GM23248 (cell line): ENCODE measurements around the gene ITPRIP. TPM values are rescaled to one million over a fixed set of nuclear protein-coding genes. Genes with fewer than 3 reads are reported as not detected.

ENCODE experiments used
- DNase-seq: peaks from one replicate; pipeline ENCODE4 v3.0.0-alpha.2; 2015
- H2AFZ ChIP-seq: fragments of 200-600 bp; sonication (generic); 2 replicates; pipeline ENCODE4 v1.6.1; 2016; ENCODE audit warnings: antibody characterized with exemption
- H3F3A ChIP-seq: fragments of 200-600 bp; sonication (generic); 2 replicates; pipeline ENCODE4 v1.6.1; 2016; ENCODE audit warnings: mild to moderate bottlenecking, antibody characterized with exemption, mixed run types; ENCODE audit not compliant: insufficient read depth
- H3K27ac ChIP-seq: fragments of 200-600 bp; sonication (generic); 2 replicates; pipeline ENCODE4 v1.5.1; 2016; ENCODE audit warnings: mild to moderate bottlenecking
- H3K27me3 ChIP-seq: fragments of 200-600 bp; sonication (generic); replicated peaks from 2 replicates; pipeline ENCODE4 v1.6.1; 2016; ENCODE audit warnings: mild to moderate bottlenecking; ENCODE audit not compliant: insufficient read depth
- H3K36me3 ChIP-seq: fragments of 200-600 bp; sonication (generic); 2 replicates; pipeline ENCODE4 v1.6.1; 2016; ENCODE audit warnings: low read depth, mild to moderate bottlenecking
- H3K4me1 ChIP-seq: fragments of 200-600 bp; sonication (generic); 2 replicates; pipeline ENCODE4 v1.6.1; 2016; ENCODE audit warnings: mild to moderate bottlenecking; ENCODE audit not compliant: insufficient read depth
- H3K4me2 ChIP-seq: fragments of 200-600 bp; sonication (generic); one replicate; pipeline ENCODE4 v1.6.1; 2016; ENCODE audit warnings: mild to moderate bottlenecking; ENCODE audit not compliant: unreplicated experiment
- H3K4me3 ChIP-seq: fragments of 200-600 bp; sonication (generic); 2 replicates; pipeline ENCODE4 v1.5.1; 2016; ENCODE audit warnings: mild to moderate bottlenecking
- H3K79me2 ChIP-seq: fragments of 200-600 bp; sonication (generic); 2 replicates; pipeline ENCODE4 v1.6.1; 2016; ENCODE audit warnings: mild to moderate bottlenecking; ENCODE audit not compliant: insufficient read depth
- H3K9ac ChIP-seq: fragments of 200-600 bp; sonication (generic); 2 replicates; pipeline ENCODE4 v1.6.1; 2016; ENCODE audit warnings: mild to moderate bottlenecking
- H3K9me2 ChIP-seq: fragments of 200-600 bp; sonication (generic); 2 replicates; pipeline ENCODE4 v1.6.1; 2016; ENCODE audit warnings: mixed run types, mild to moderate bottlenecking, moderate library complexity; ENCODE audit not compliant: insufficient read depth
- H3K9me3 ChIP-seq: fragments of 200-600 bp; sonication (generic); one replicate; pipeline ENCODE4 v1.6.1; 2017; ENCODE audit warnings: low read depth
- H4K20me1 ChIP-seq: fragments of 200-600 bp; sonication (generic); 2 replicates; pipeline ENCODE4 v1.6.0; 2016; ENCODE audit not compliant: insufficient read depth
- EZH2 ChIP-seq: fragments of 200-600 bp; sonication (generic); IDR thresholded peaks from 2 replicates; pipeline ENCODE4 v1.6.1; 2018; ENCODE audit warnings: antibody characterized with exemption, mild to moderate bottlenecking; ENCODE audit not compliant: insufficient read depth, poor library complexity, severe bottlenecking
- EZH2phosphoT487 ChIP-seq: fragments of 200-600 bp; sonication (generic); IDR thresholded peaks from 2 replicates; pipeline ENCODE4 v1.6.1; 2018; ENCODE audit warnings: antibody characterized with exemption, moderate library complexity, mild to moderate bottlenecking, low read depth; ENCODE audit not compliant: insufficient read depth
- WGBS, 2 experiments: methylation state at CpG; one replicate each; pipeline ENCODE4 v1.1.6; 2015 to 2017; ENCODE audit warnings: low lambda C conversion rate in 2 of 2, low coverage in 1 of 2; ENCODE audit errors: missing lambda C conversion rate in 2 of 2; 5-methylcytosine and 5-hydroxymethylcytosine counted together
- in situ Hi-C: fragments of 300-500 bp; cut with MboI; formaldehyde crosslinking; loops from 2 replicates; pipeline ENCODE4 v1.15.0; 2020
- polyA plus RNA-seq: library from polyadenylated mRNA; unstranded; fragments of >200 nt; fragmentation: Nextera tagmentation; extraction: Ambion mirVana; gene quantifications from 2 replicates; pipeline ENCODE4 v1.2.1, GENCODE V29; 2016
- total RNA-seq: library from RNA; depleted of rRNA; stranded (reverse); fragments of >200 nt; shearing (Covaris generic); gene quantifications from 2 replicates; pipeline ENCODE4 v1.2.3, GENCODE V29; 2014

ITPRIP gene
- total and polyA plus RNA-seq, 2 experiments from 2014 or later: 9.6 to 24.7 TPM

- Histone ChIP-seq H3K4me3 (no peak overlapping the region), H3K27ac (peak overlapping the region; percentile 90), H3K9me3 (no peaks in the 10 kb centered on the region), H3K4me1 (peaks cover 29% of the 10 kb centered on the region), H3K36me3 (no peaks in the 10 kb centered on the region), H3K9me2 (no peaks in the 10 kb centered on the region), H3K4me2 (peak overlapping the region; percentile 60), H3K79me2 (no peaks in the 10 kb centered on the region), H2AFZ (peak overlapping the region; percentile 57; the same call in 1 of the 2 replicates), H3K9ac (peak overlapping the region; percentile 53), H3K27me3 (no peaks in the 10 kb centered on the region), H3F3A (peaks cover 39% of the 10 kb centered on the region), H4K20me1 (no peaks in the 10 kb centered on the region)
- WGBS, 2 experiments: 40 to 41% methylated on average over 5 of the region's 5 CpGs
- TF ChIP-seq EZH2phosphoT487: no peak
- no peak for TF ChIP-seq EZH2
- in situ Hi-C loops: loop anchor here (5.0 to 10.0 kb wide), 2 partner anchors 55 to 302 kb away; no protein-coding TSS in a partner anchor
- peak; percentile 71 for DNase-seq
Measured at GRCh38 chr10:104349623-104350126, 11.4 kb upstream of the ITPRIP start.

- H3F3A ChIP-seq: peaks cover 39% of the 10 kb centered on the region
- TF ChIP-seq EZH2phosphoT487: no peak
- TF ChIP-seq EZH2: no peak
- no peaks in the 10 kb centered on the region for H3K9me3 ChIP-seq
- H3K4me2 ChIP-seq: no peak overlapping the region
- H3K4me1 ChIP-seq: peaks cover 29% of the 10 kb centered on the region
- H3K9me2 ChIP-seq: no peaks in the 10 kb centered on the region
- DNase-seq: no peak
- in situ Hi-C loops: loop anchor here (5.0 to 10.0 kb wide), 2 partner anchors 54 to 301 kb away; no protein-coding TSS in a partner anchor
- no peak overlapping the region for H3K4me3 ChIP-seq
- H3K79me2 ChIP-seq: no peaks in the 10 kb centered on the region
- no peaks in the 10 kb centered on the region for H3K27me3 ChIP-seq
- no peaks in the 10 kb centered on the region for H3K36me3 ChIP-seq
- no peaks in the 10 kb centered on the region for H4K20me1 ChIP-seq
- no peak overlapping the region for H2AFZ ChIP-seq
- no peak overlapping the region for H3K9ac ChIP-seq
- WGBS, 2 experiments: 90 to 94% methylated on average over 2 of the region's 2 CpGs
- no peak overlapping the region for H3K27ac ChIP-seq
Measured at GRCh38 chr10:104348601-104349000, 10.3 kb upstream of the ITPRIP start.

- H3K79me2 ChIP-seq: no peaks in the 10 kb centered on the region
- H2AFZ ChIP-seq: no peak overlapping the region
- H3K36me3 ChIP-seq: no peaks in the 10 kb centered on the region
- H3K9me2 ChIP-seq: no peaks in the 10 kb centered on the region
- no peak overlapping the region for H3K27ac ChIP-seq
- H3K4me1 ChIP-seq: peaks cover 34% of the 10 kb centered on the region
- no peak for DNase-seq
- H3K4me2 ChIP-seq: no peak overlapping the region
- no peaks in the 10 kb centered on the region for H3K27me3 ChIP-seq
- H3F3A ChIP-seq: peaks cover 39% of the 10 kb centered on the region
- no peak for TF ChIP-seq EZH2phosphoT487
- TF ChIP-seq EZH2: no peak
- in situ Hi-C loops: loop anchor here (5.0 to 10.0 kb wide), 2 partner anchors 53 to 300 kb away; no protein-coding TSS in a partner anchor
- no peak overlapping the region for H3K4me3 ChIP-seq
- no peak overlapping the region for H3K9ac ChIP-seq
- no peaks in the 10 kb centered on the region for H3K9me3 ChIP-seq
- WGBS, 2 experiments: 86 to 88% methylated on average over 4 of the region's 4 CpGs
- H4K20me1 ChIP-seq: no peaks in the 10 kb centered on the region
Measured at GRCh38 chr10:104347295-104348045, 9.2 kb upstream of the ITPRIP start.

GRCh38 chr10:104345941-104346340, 7.7 kb upstream of the ITPRIP start:
- H4K20me1 ChIP-seq: no peaks in the 10 kb centered on the region
- no peak overlapping the region for H3K4me3 ChIP-seq
- 72 to 93% methylated on average over 4 of the region's 4 CpGs for WGBS, 2 experiments
- no peaks in the 10 kb centered on the region for H3K9me2 ChIP-seq
- no peaks in the 10 kb centered on the region for H3K27me3 ChIP-seq
- no peaks in the 10 kb centered on the region for H3K79me2 ChIP-seq
- no peak overlapping the region for H3K9ac ChIP-seq
- no peaks in the 10 kb centered on the region for H3K9me3 ChIP-seq
- peaks cover 23% of the 10 kb centered on the region for H3K4me1 ChIP-seq
- no peak for DNase-seq
- in situ Hi-C loops: loop anchor here (5.0 to 10.0 kb wide), 2 partner anchors 51 to 299 kb away; no protein-coding TSS in a partner anchor
- no peak overlapping the region for H2AFZ ChIP-seq
- no peak overlapping the region for H3K4me2 ChIP-seq
- H3F3A ChIP-seq: peaks cover 24% of the 10 kb centered on the region
- H3K36me3 ChIP-seq: no peaks in the 10 kb centered on the region
- TF ChIP-seq EZH2phosphoT487 (no peak), EZH2 (no peak)
- no peak overlapping the region for H3K27ac ChIP-seq
